Suppressor macrophage (primary cell): ENCODE data around the gene CASP1.

Experiments used
- DNase-seq, 4 experiments: peaks; one replicate each; pipeline ENCODE4 v3.0.0-alpha.2; 2020 to 2022

CASP1 gene

GRCh38 chr11:104979839-104980238 lies 55.1 kb downstream of the CASP1 start:
- no peak for DNase-seq
